H1 (cell line): Measurements from ENCODE around the gene CDCA3. TPM values are rescaled to one million over a fixed set of nuclear protein-coding genes. Genes with fewer than 3 reads are reported as not detected.

Experiments
- GABPA ChIP-seq: IDR thresholded peaks from 2 replicates; pipeline ENCODE4 v1.6.1; 2011; ENCODE audit warnings: mild to moderate bottlenecking, low read length, moderate library complexity, borderline replicate concordance; ENCODE audit not compliant: insufficient read depth
- HDAC2 ChIP-seq, 2 experiments: fragments of 300-600 bp in 1 of 2; sonication (generic) in 1 of 2; IDR thresholded peaks; 2 replicates each; pipeline ENCODE4 v1.6.1; 2011 to 2012; ENCODE audit warnings: low read depth in 2 of 2, low read length in 2 of 2, mild to moderate bottlenecking in 2 of 2, moderate library complexity in 2 of 2, borderline replicate concordance in 1 of 2, inconsistent platforms in 1 of 2
- KDM1A ChIP-seq: fragments of 200-600, 300-600 bp; sonication (generic); IDR thresholded peaks from 2 replicates; pipeline ENCODE4 v1.7.1; 2016; ENCODE audit warnings: mild to moderate bottlenecking, low read length, borderline replicate concordance
- SAP30 ChIP-seq: fragments of 300-600 bp; sonication (generic); IDR thresholded peaks from 2 replicates; pipeline ENCODE4 v1.7.1; 2012; ENCODE audit warnings: low read length, moderate library complexity, mild to moderate bottlenecking, inconsistent platforms; ENCODE audit not compliant: insufficient read depth, insufficient replicate concordance
- polyA plus RNA-seq, 7 experiments: library from polyadenylated mRNA; depleted of rRNA in 3 of 7; stranded (reverse) in 5 of 7; unstranded in 2 of 7; fragments of >200 nt in 5 of 7; fragments of 200-250 nt in 2 of 7; gene quantifications; 1 replicate in 5 of 7; 2 replicates in 1 of 7; 4 replicates in 1 of 7; pipeline versions ENCODE4 v1.2.1 to v1.2.3, GENCODE V29; 2011 to 2013; ENCODE audit warnings: missing spikeins in 2 of 7, mixed read lengths in 2 of 7
- total RNA-seq: library from RNA; stranded (reverse); fragmentation: NEBNext Ultra II Directional; extraction: Animal tissue kit (Norgen Biotek cat#: 25700); gene quantifications from 2 replicates; pipeline ENCODE4 v1.2.1, GENCODE V29; 2021
- TF ChIP-seq, protein P1 (sequence below): IDR thresholded peaks from 2 replicates; pipeline ENCODE4 v1.6.1; 2012; ENCODE audit warnings: inconsistent platforms

Gene CDCA3
- total and polyA plus RNA-seq, 2 of the 8 experiments (the other 6 are each of a cell fraction or from before 2014, with no cell fraction given), result 47.7 to 71.2 TPM

DNA sequence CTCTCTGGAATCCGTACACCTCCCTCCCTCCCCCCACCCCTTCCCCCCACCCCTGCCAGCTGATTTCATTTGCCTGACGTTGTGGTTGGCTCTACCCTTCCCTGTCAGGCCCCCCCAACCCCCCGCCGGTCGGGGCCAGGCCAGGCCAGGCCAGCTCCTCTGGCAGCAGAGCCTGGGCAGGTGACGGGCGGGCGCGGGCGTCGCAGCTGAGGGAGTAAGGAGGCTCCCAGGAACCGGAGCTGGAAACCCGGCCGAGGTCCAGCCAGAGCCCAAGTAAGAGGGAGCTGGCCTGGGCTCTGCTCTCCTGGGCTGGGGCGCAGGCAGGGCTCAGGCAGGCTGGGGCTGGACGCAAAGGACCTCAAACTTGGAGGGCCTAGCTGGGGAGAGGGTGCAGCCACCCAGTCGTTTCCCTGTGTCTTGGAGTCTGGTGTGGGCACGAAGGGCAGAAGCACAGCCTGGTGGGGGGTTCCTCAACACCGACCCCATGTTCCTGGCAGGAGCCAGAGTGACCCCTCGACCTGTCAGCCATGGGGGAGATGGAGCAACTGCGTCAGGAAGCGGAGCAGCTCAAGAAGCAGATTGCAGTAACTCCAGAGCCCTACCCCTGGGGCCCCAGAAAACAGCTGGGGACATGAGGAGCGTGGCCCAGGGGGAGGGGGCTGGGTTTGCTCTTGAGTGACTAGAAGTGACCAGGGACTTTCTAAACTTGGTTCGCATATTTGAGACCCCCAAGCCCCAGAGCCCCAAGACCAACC, 10.1 kb downstream of the CDCA3 start, which contains the start of gene GNB3 (continued):
- TF ChIP-seq KDM1A (no peak), HDAC2 (IDR thresholded peaks at IDR 0.05; ENCODE audit: borderline replicate concordance in 1 of 2, low read depth in 2 of 2, low read length in 2 of 2) (no peak), GABPA (no peak), SAP30 (no peak)
- TF ChIP-seq, protein P1, sequence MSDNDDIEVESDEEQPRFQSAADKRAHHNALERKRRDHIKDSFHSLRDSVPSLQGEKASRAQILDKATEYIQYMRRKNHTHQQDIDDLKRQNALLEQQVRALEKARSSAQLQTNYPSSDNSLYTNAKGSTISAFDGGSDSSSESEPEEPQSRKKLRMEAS, result no peak
